ENCODE data around the gene ARRB1.

ARRB1 gene

DNA sequence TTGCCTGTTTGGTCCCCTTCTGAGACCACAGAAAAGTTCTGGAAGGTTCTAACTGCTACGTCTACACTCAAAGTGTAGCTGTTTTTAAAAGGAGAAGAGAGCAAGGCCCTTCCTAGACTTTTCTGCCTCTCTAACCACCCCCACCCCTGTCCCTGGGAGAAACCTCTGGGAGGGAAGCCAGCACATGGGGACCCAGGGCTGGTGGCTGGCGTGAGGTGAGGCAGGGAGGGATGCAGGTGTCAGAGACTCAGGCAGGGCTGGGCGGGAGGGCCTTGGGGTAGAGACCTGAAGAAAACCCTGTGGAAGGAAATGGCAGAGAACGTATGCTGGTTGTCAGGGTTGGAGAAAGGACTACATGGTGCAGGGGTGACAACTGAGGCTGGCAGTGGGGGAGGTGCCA lies 26.7 kb downstream of the ARRB1 start:
- H3K27ac ChIP-seq = no peak overlapping the region

DNA sequence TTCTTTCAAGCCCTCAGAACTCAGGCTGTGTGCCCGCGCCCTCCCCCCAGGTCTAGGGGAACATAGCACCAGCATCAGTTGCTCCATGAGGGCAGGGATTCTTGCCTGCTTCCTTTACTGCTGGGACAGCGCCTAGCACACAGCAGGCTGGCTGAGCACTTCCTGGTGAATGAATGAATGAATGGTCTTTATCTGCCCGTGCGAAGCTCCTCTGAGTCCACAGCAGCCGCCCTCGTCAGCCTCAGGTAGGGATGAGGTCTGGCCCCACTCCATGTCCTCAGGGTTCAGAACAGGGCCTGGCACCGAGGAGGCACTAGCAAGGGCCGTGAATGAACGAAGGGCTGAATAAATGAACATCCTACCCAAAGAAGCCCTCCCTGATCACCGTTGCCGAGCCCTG lies 27.3 kb downstream of the ARRB1 start:
- H3K4me3 ChIP-seq (IDR thresholded peaks at IDR 0.05; ENCODE audit: insufficient read depth, low read depth, low read length) = no peak overlapping the region
- no peaks in the 10 kb centered on the region for H3K27me3 ChIP-seq (ENCODE audit: insufficient read depth, low read depth)
- H3K36me3 ChIP-seq (ENCODE audit: insufficient read depth) = no peaks in the 10 kb centered on the region
- H3K27ac ChIP-seq = no peak overlapping the region
- no peak overlapping the region for H2AFZ ChIP-seq (ENCODE audit: low read depth)
- no peak overlapping the region for H3K9ac ChIP-seq
- H4K20me1 ChIP-seq (ENCODE audit: insufficient read depth) = no peaks in the 10 kb centered on the region
- no peaks in the 10 kb centered on the region for H3K4me1 ChIP-seq (ENCODE audit: low read depth, poor library complexity, severe bottlenecking)
- no peak overlapping the region for H3K4me2 ChIP-seq
- H3K79me2 ChIP-seq (ENCODE audit: insufficient read depth, low read depth) = no peaks in the 10 kb centered on the region
- TF ChIP-seq, protein P1, sequence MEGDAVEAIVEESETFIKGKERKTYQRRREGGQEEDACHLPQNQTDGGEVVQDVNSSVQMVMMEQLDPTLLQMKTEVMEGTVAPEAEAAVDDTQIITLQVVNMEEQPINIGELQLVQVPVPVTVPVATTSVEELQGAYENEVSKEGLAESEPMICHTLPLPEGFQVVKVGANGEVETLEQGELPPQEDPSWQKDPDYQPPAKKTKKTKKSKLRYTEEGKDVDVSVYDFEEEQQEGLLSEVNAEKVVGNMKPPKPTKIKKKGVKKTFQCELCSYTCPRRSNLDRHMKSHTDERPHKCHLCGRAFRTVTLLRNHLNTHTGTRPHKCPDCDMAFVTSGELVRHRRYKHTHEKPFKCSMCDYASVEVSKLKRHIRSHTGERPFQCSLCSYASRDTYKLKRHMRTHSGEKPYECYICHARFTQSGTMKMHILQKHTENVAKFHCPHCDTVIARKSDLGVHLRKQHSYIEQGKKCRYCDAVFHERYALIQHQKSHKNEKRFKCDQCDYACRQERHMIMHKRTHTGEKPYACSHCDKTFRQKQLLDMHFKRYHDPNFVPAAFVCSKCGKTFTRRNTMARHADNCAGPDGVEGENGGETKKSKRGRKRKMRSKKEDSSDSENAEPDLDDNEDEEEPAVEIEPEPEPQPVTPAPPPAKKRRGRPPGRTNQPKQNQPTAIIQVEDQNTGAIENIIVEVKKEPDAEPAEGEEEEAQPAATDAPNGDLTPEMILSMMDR (conservative IDR thresholded peaks at IDR 0.05; ENCODE audit: low read depth, low read length) = no peak

More for the DNA sequence above, 26.7 kb downstream of the ARRB1 start:
- TF ChIP-seq, protein P1 (conservative IDR thresholded peaks at IDR 0.05; ENCODE audit: low read depth, low read length) = no peak
- Histone ChIP-seq H3K4me1 (ENCODE audit: low read depth, poor library complexity, severe bottlenecking) (no peaks in the 10 kb centered on the region), H3K4me3 (IDR thresholded peaks at IDR 0.05; ENCODE audit: insufficient read depth, low read depth, low read length) (no peak overlapping the region), H2AFZ (ENCODE audit: low read depth) (no peak overlapping the region), H3K36me3 (ENCODE audit: insufficient read depth) (no peaks in the 10 kb centered on the region), H3K9ac (no peak overlapping the region), H3K27me3 (ENCODE audit: insufficient read depth, low read depth) (no peaks in the 10 kb centered on the region), H3K4me2 (no peak overlapping the region), H3K79me2 (ENCODE audit: insufficient read depth, low read depth) (no peaks in the 10 kb centered on the region), H4K20me1 (ENCODE audit: insufficient read depth) (no peaks in the 10 kb centered on the region)

DNA sequence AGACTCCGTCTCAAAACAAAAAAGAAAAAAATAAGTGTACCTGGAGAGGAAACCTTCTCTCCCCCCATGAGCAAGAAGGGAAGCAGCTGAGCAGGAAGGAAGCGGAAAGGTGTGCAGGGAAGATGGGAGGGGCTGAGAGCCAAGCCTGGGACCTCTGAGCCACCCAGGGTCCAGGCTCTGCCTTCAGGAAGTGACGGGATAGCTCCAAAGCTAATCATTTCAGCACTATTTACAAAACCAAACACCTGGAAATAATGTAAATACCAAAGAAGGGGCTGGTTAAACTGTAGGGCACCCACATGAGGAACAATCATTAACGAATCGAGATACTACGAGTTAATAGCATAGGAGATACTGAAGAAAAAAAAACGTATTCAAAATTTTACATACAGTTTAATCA lies 27.9 kb downstream of the ARRB1 start:
- Histone ChIP-seq H3K4me1 (ENCODE audit: low read depth, poor library complexity, severe bottlenecking) (no peaks in the 10 kb centered on the region), H3K4me3 (IDR thresholded peaks at IDR 0.05; ENCODE audit: insufficient read depth, low read depth, low read length) (no peak overlapping the region), H3K36me3 (ENCODE audit: insufficient read depth) (no peaks in the 10 kb centered on the region), H4K20me1 (ENCODE audit: insufficient read depth) (no peaks in the 10 kb centered on the region), H3K27me3 (ENCODE audit: insufficient read depth, low read depth) (no peaks in the 10 kb centered on the region), H3K27ac (no peak overlapping the region), H3K79me2 (ENCODE audit: insufficient read depth, low read depth) (no peaks in the 10 kb centered on the region), H3K4me2 (no peak overlapping the region), H3K9ac (no peak overlapping the region), H2AFZ (ENCODE audit: low read depth) (no peak overlapping the region)
- TF ChIP-seq, protein P1 (conservative IDR thresholded peaks at IDR 0.05; ENCODE audit: low read depth, low read length) = no peak

DNA sequence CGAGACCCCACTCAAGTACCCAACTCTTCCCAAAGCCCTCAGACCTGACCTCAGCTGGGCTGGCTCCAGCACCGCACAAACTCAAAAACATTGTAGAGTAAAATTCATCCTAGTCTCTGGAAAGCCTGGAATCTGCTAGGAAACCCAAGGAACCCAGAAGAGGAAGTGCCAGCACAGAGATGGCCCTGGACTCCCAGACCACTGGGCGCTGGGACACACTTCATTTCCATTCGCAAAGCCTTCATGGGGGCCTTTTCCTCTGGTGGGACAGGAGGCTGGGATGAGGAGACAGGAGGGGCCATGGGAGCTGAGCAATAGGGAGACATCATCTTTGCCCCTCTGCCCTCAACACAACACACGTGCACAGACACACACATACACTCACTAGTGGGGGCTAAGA lies 30.8 kb downstream of the ARRB1 start:
- Histone ChIP-seq H3K79me2 (ENCODE audit: insufficient read depth, low read depth) (no peaks in the 10 kb centered on the region), H2AFZ (ENCODE audit: low read depth) (no peak overlapping the region), H3K4me2 (no peak overlapping the region), H4K20me1 (ENCODE audit: insufficient read depth) (no peaks in the 10 kb centered on the region), H3K27me3 (ENCODE audit: insufficient read depth, low read depth) (no peaks in the 10 kb centered on the region), H3K27ac (no peak overlapping the region), H3K36me3 (ENCODE audit: insufficient read depth) (no peaks in the 10 kb centered on the region), H3K4me1 (ENCODE audit: low read depth, poor library complexity, severe bottlenecking) (no peaks in the 10 kb centered on the region), H3K9ac (no peak overlapping the region), H3K4me3 (IDR thresholded peaks at IDR 0.05; ENCODE audit: insufficient read depth, low read depth, low read length) (no peak overlapping the region)
- TF ChIP-seq, protein P1 (conservative IDR thresholded peaks at IDR 0.05; ENCODE audit: low read depth, low read length) = no peak

All from KMS-11 (cell line).